ENCODE results near the gene ICAM4. TPM values are rescaled to one million over a fixed set of nuclear protein-coding genes. Genes with fewer than 3 reads are reported as not detected.

Gene ICAM4
- total and polyA plus RNA-seq, 2 of the 13 experiments (the other 11 are each of a cell fraction or from before 2014, with no cell fraction given): 2.9 to 4.0 TPM

DNA sequence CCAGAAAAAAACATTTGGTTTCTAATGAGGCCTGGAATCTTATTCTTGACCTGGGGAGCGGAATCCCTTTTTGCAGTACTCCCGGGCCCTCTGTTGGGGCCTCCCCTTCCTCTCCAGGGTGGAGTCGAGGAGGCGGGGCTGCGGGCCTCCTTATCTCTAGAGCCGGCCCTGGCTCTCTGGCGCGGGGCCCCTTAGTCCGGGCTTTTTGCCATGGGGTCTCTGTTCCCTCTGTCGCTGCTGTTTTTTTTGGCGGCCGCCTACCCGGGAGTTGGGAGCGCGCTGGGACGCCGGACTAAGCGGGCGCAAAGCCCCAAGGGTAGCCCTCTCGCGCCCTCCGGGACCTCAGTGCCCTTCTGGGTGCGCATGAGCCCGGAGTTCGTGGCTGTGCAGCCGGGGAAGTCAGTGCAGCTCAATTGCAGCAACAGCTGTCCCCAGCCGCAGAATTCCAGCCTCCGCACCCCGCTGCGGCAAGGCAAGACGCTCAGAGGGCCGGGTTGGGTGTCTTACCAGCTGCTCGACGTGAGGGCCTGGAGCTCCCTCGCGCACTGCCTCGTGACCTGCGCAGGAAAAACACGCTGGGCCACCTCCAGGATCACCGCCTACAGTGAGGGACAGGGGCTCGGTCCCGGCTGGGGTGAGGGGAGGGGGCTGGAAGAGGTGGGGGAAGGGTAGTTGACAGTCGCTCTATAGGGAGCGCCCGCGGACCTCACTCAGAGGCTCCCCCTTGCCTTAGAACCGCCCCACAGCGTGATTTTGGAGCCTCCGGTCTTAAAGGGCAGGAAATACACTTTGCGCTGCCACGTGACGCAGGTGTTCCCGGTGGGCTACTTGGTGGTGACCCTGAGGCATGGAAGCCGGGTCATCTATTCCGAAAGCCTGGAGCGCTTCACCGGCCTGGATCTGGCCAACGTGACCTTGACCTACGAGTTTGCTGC is at the start of gene ICAM4 (continued):
- TF ChIP-seq RBM22 (optimal IDR thresholded peaks at IDR 0.05; ENCODE audit: low read length): peak; percentile 94
- TF ChIP-seq ARID2 (CRISPR knock-in tag; IDR thresholded peaks at IDR 0.05; ENCODE audit: borderline replicate concordance): 0 out of 2 replicates have a peak, but pooled peaks have one; percentile 22
- TF ChIP-seq ZFP82 (CRISPR knock-in tag; IDR thresholded peaks at IDR 0.05; ENCODE audit: borderline replicate concordance): peak; percentile 78; the same call in 1 of the 2 replicates
- TF ChIP-seq, protein P1, sequence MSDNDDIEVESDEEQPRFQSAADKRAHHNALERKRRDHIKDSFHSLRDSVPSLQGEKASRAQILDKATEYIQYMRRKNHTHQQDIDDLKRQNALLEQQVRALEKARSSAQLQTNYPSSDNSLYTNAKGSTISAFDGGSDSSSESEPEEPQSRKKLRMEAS (IDR thresholded peaks at IDR 0.05): peak; percentile 76
- TF ChIP-seq, protein P2, sequence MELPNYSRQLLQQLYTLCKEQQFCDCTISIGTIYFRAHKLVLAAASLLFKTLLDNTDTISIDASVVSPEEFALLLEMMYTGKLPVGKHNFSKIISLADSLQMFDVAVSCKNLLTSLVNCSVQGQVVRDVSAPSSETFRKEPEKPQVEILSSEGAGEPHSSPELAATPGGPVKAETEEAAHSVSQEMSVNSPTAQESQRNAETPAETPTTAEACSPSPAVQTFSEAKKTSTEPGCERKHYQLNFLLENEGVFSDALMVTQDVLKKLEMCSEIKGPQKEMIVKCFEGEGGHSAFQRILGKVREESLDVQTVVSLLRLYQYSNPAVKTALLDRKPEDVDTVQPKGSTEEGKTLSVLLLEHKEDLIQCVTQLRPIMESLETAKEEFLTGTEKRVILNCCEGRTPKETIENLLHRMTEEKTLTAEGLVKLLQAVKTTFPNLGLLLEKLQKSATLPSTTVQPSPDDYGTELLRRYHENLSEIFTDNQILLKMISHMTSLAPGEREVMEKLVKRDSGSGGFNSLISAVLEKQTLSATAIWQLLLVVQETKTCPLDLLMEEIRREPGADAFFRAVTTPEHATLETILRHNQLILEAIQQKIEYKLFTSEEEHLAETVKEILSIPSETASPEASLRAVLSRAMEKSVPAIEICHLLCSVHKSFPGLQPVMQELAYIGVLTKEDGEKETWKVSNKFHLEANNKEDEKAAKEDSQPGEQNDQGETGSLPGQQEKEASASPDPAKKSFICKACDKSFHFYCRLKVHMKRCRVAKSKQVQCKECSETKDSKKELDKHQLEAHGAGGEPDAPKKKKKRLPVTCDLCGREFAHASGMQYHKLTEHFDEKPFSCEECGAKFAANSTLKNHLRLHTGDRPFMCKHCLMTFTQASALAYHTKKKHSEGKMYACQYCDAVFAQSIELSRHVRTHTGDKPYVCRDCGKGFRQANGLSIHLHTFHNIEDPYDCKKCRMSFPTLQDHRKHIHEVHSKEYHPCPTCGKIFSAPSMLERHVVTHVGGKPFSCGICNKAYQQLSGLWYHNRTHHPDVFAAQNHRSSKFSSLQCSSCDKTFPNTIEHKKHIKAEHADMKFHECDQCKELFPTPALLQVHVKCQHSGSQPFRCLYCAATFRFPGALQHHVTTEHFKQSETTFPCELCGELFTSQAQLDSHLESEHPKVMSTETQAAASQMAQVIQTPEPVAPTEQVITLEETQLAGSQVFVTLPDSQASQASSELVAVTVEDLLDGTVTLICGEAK (IDR thresholded peaks at IDR 0.05): no peak
- TF ChIP-seq, protein P2 (CRISPR knock-in tag; IDR thresholded peaks at IDR 0.05): 0 out of 2 replicates have a peak, but pooled peaks have one; percentile 29
- TF ChIP-seq THYN1 (CRISPR knock-in tag; IDR thresholded peaks at IDR 0.05; ENCODE audit: borderline replicate concordance, low read depth): no peak
- no peak for TF ChIP-seq TOE1 (CRISPR knock-in tag; IDR thresholded peaks at IDR 0.05)
- TF ChIP-seq ZNF260 (CRISPR knock-in tag; IDR thresholded peaks at IDR 0.05; ENCODE audit: borderline replicate concordance, low read depth): no peak
- 0 out of 2 replicates have a peak, but pooled peaks have one; percentile 37 for TF ChIP-seq ZNF430 (CRISPR knock-in tag; IDR thresholded peaks at IDR 0.05)
- TF ChIP-seq, protein P3, sequence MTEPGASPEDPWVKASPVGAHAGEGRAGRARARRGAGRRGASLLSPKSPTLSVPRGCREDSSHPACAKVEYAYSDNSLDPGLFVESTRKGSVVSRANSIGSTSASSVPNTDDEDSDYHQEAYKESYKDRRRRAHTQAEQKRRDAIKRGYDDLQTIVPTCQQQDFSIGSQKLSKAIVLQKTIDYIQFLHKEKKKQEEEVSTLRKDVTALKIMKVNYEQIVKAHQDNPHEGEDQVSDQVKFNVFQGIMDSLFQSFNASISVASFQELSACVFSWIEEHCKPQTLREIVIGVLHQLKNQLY (CRISPR knock-in tag; IDR thresholded peaks at IDR 0.05): no peak
- TF ChIP-seq ARNT2 (CRISPR knock-in tag; IDR thresholded peaks at IDR 0.05; ENCODE audit: low read depth): peak; percentile 34; the same call in 1 of the 2 replicates
- TF ChIP-seq, protein P4, sequence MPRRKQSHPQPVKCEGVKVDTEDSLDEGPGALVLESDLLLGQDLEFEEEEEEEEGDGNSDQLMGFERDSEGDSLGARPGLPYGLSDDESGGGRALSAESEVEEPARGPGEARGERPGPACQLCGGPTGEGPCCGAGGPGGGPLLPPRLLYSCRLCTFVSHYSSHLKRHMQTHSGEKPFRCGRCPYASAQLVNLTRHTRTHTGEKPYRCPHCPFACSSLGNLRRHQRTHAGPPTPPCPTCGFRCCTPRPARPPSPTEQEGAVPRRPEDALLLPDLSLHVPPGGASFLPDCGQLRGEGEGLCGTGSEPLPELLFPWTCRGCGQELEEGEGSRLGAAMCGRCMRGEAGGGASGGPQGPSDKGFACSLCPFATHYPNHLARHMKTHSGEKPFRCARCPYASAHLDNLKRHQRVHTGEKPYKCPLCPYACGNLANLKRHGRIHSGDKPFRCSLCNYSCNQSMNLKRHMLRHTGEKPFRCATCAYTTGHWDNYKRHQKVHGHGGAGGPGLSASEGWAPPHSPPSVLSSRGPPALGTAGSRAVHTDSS (CRISPR knock-in tag; conservative IDR thresholded peaks at IDR 0.05): no peak
- peak; percentile 58; the same call in 1 of the 2 replicates for TF ChIP-seq TSC22D2 (CRISPR knock-in tag; IDR thresholded peaks at IDR 0.05; ENCODE audit: borderline replicate concordance)
- peak; percentile 31 for TF ChIP-seq ISL2 (CRISPR knock-in tag; IDR thresholded peaks at IDR 0.05)
- TF ChIP-seq MAZ (IDR thresholded peaks at IDR 0.05; ENCODE audit: borderline replicate concordance, low read depth, low read length): peak; percentile 84; the same call in 1 of the 2 replicates
- no peak for TF ChIP-seq MAZ (CRISPR knock-in tag; IDR thresholded peaks at IDR 0.05; ENCODE audit: low read depth)
